GM19397 (cell line): ENCODE data around the gene ACSS2.

Source experiments
- ATAC-seq: cut with Tn5 transposase; IDR thresholded peaks from one replicate; pipeline ENCODE4 v1.9.1; 2021; ENCODE audit warnings: mild to moderate bottlenecking, moderate library complexity; ENCODE audit not compliant: unreplicated experiment

Gene ACSS2

GRCh38 chr20:34876406-34877282, at the start of gene ACSS2:
ACSS2 (plus strand) TSS chr20:34876612; CDS start chr20:34876646, 34 bp downstream.
- peak; percentile 58 for ATAC-seq

GRCh38 chr20:34829191-34829590, 47.2 kb upstream of the ACSS2 start:
- ATAC-seq, result no peak

- ATAC-seq, result no peak
These were observed 44.5 kb upstream of the ACSS2 start for GRCh38 chr20:34831936-34832335.

GRCh38 chr20:34834459-34834893, 41.9 kb upstream of the ACSS2 start:
- ATAC-seq, result no peak

- ATAC-seq, result no peak
These were observed 34.3 kb upstream of the ACSS2 start for GRCh38 chr20:34842143-34842542.

GRCh38 chr20:34843421-34843820, 33.0 kb upstream of the ACSS2 start:
- ATAC-seq, result no peak

GRCh38 chr20:34848597-34848996, 27.8 kb upstream of the ACSS2 start:
- ATAC-seq, result no peak

GRCh38 chr20:34849778-34850177, 26.6 kb upstream of the ACSS2 start:
- no peak for ATAC-seq

GRCh38 chr20:34850969-34851368, 25.4 kb upstream of the ACSS2 start:
- ATAC-seq, result no peak

- no peak for ATAC-seq
These were observed 24.1 kb upstream of the ACSS2 start for GRCh38 chr20:34852298-34852697.

- ATAC-seq, result no peak
These were observed 17.0 kb upstream of the ACSS2 start for GRCh38 chr20:34859367-34859766.

GRCh38 chr20:34859826-34860545, 16.4 kb upstream of the ACSS2 start:
- ATAC-seq, result no peak

- no peak for ATAC-seq
These were observed 14.9 kb upstream of the ACSS2 start for GRCh38 chr20:34861386-34862084.

- ATAC-seq, result no peak
These were observed 13.7 kb upstream of the ACSS2 start for GRCh38 chr20:34862724-34863123.

- no peak for ATAC-seq
These were observed 12.9 kb upstream of the ACSS2 start for GRCh38 chr20:34863421-34863965.

GRCh38 chr20:34864216-34864615, 12.2 kb upstream of the ACSS2 start:
- ATAC-seq, result no peak

GRCh38 chr20:34871320-34871926, 5.0 kb upstream of the ACSS2 start:
- ATAC-seq, result no peak

- ATAC-seq, result no peak
These were observed 4.3 kb upstream of the ACSS2 start for GRCh38 chr20:34871966-34872621.

GRCh38 chr20:34872622-34873224, 3.7 kb upstream of the ACSS2 start, which contains the start of gene GGT7:
GGT7 (minus strand) TSS chr20:34872856; CDS start chr20:34872815, 41 bp downstream.
- ATAC-seq, result no peak
